ENCODE data around the gene TSPYL1.
"Not testable (repeated sequence)": the region's sequence is repeated elsewhere in the genome, so short reads cannot be mapped to it uniquely, and the experiment has no call there.

Gene TSPYL1

DNA sequence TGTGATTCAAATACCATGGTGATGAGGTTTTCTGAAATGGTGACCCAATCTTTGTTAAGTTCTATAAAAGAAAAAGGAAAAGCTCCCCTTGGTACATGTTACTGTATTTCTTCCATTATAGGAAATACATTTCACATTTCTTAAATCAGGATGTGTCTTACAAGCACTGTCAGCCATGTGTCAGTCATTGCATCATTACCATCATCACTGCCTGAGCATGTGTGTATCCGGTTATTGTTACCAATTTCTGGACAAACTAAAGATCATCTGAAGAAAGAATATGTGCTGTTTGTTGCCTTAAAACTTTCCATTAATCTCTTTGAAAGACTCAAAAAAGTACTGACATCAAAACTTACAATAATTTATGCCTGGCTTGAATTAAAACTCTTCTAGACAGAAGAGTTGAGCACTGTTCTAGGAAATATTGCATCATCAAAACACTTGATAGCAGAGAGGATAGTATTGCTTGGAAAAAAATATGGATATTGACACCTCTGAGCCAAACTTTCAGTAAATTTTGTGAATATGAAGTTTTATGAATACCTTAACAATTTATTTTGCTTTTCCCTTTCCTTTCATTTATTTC lies 7.1 kb upstream of the TSPYL1 start:
- Histone ChIP-seq H3K27ac (replicated peaks) (no peak overlapping the region), H3K27me3 (ENCODE audit: insufficient read depth, poor library complexity, severe bottlenecking) (no peaks in the 10 kb centered on the region), H3K4me3 (replicated peaks; ENCODE audit: insufficient read depth, low read length) (no peak overlapping the region)
- DNase-seq (ENCODE audit: low read depth in 1 of 2, low spot score in 1 of 2): no peak
- TF ChIP-seq POLR2AphosphoS5 (IDR thresholded peaks at IDR 0.05; ENCODE audit: low read depth) (no peak), SPI1 (IDR thresholded peaks at IDR 0.05; ENCODE audit: borderline replicate concordance, low read depth) (no peak), GABPA (IDR thresholded peaks at IDR 0.05; ENCODE audit: low read depth) (no peak), REST (IDR thresholded peaks at IDR 0.05; ENCODE audit: insufficient replicate concordance, low read depth) (no peak)
- TF ChIP-seq, protein P1, sequence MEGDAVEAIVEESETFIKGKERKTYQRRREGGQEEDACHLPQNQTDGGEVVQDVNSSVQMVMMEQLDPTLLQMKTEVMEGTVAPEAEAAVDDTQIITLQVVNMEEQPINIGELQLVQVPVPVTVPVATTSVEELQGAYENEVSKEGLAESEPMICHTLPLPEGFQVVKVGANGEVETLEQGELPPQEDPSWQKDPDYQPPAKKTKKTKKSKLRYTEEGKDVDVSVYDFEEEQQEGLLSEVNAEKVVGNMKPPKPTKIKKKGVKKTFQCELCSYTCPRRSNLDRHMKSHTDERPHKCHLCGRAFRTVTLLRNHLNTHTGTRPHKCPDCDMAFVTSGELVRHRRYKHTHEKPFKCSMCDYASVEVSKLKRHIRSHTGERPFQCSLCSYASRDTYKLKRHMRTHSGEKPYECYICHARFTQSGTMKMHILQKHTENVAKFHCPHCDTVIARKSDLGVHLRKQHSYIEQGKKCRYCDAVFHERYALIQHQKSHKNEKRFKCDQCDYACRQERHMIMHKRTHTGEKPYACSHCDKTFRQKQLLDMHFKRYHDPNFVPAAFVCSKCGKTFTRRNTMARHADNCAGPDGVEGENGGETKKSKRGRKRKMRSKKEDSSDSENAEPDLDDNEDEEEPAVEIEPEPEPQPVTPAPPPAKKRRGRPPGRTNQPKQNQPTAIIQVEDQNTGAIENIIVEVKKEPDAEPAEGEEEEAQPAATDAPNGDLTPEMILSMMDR (IDR thresholded peaks at IDR 0.05; ENCODE audit: insufficient read depth, low read length): no peak

DNA sequence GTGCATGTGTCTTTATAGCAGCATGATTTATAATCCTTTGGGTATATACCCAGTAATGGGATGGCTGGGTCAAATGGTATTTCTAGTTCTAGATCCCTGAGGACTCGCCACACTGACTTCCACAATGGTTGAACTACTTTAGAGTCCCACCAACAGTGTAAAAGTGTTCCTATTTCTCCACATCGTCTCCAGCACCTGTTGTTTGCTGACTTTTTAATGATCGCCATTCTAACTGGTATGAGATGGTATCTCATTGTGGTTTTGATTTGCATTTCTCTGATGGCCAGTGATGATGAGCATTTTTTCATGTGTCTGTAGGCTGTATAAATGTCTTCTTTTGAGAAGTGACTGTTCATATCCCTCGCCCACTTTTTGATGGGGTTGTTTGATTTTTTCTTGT lies 5.3 kb upstream of the TSPYL1 start:
- DNase-seq (ENCODE audit: low read depth in 1 of 2, low spot score in 1 of 2); H3K27me3 ChIP-seq (ENCODE audit: insufficient read depth, poor library complexity, severe bottlenecking); H3K4me3 ChIP-seq (replicated peaks; ENCODE audit: insufficient read depth, low read length); H3K27ac ChIP-seq (replicated peaks): not testable (repeated sequence)

GRCh38 chr6:116283191-116283590 lies 3.5 kb upstream of the TSPYL1 start:
- TF ChIP-seq, protein P1 (IDR thresholded peaks at IDR 0.05; ENCODE audit: insufficient read depth, low read length): no peak
- no peak for TF ChIP-seq POLR2AphosphoS5 (IDR thresholded peaks at IDR 0.05; ENCODE audit: low read depth)
- no peak for TF ChIP-seq SPI1 (IDR thresholded peaks at IDR 0.05; ENCODE audit: borderline replicate concordance, low read depth)
- no peak for TF ChIP-seq GABPA (IDR thresholded peaks at IDR 0.05; ENCODE audit: low read depth)
- no peak for TF ChIP-seq REST (IDR thresholded peaks at IDR 0.05; ENCODE audit: insufficient replicate concordance, low read depth)
- no peak for DNase-seq (ENCODE audit: low read depth in 1 of 2, low spot score in 1 of 2)
- Histone ChIP-seq H3K4me3 (replicated peaks; ENCODE audit: insufficient read depth, low read length) (no peak overlapping the region), H3K27ac (replicated peaks) (no peak overlapping the region), H3K27me3 (ENCODE audit: insufficient read depth, poor library complexity, severe bottlenecking) (no peaks in the 10 kb centered on the region)

DNA sequence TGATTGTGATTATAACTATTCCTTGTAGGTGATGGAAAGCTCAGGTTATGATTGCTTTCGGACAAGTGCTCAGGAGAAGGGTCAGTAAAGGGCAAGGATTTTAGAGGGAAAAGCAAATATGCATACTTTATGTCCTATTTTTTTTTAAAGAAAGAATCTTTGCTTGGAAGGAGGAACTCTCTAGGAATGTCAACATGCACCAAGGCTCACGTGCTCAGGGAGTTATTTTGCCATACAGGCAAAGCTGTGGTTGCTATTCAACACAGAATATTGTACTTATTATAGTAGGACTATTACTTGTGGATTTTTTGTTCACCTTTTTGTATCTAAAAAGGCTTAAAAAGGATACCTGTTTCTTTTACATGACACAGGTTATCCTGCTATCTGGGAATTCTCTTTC lies 3.0 kb upstream of the TSPYL1 start:
- Histone ChIP-seq H3K4me3 (replicated peaks; ENCODE audit: insufficient read depth, low read length) (no peak overlapping the region), H3K27ac (replicated peaks) (no peak overlapping the region), H3K27me3 (ENCODE audit: insufficient read depth, poor library complexity, severe bottlenecking) (no peaks in the 10 kb centered on the region)
- DNase-seq (ENCODE audit: low read depth in 1 of 2, low spot score in 1 of 2): no peak
- TF ChIP-seq, protein P1 (IDR thresholded peaks at IDR 0.05; ENCODE audit: insufficient read depth, low read length): no peak
- TF ChIP-seq REST (IDR thresholded peaks at IDR 0.05; ENCODE audit: insufficient replicate concordance, low read depth) (no peak), POLR2AphosphoS5 (IDR thresholded peaks at IDR 0.05; ENCODE audit: low read depth) (no peak), GABPA (IDR thresholded peaks at IDR 0.05; ENCODE audit: low read depth) (no peak), SPI1 (IDR thresholded peaks at IDR 0.05; ENCODE audit: borderline replicate concordance, low read depth) (no peak)

Measured in HL-60 (cell line).